ENCODE measurements around the gene TEX35. TPM values are rescaled to one million over a fixed set of nuclear protein-coding genes. Genes with fewer than 3 reads are reported as not detected.

Gene TEX35
- total and polyA plus RNA-seq, 4 donors: not detected

DNA sequence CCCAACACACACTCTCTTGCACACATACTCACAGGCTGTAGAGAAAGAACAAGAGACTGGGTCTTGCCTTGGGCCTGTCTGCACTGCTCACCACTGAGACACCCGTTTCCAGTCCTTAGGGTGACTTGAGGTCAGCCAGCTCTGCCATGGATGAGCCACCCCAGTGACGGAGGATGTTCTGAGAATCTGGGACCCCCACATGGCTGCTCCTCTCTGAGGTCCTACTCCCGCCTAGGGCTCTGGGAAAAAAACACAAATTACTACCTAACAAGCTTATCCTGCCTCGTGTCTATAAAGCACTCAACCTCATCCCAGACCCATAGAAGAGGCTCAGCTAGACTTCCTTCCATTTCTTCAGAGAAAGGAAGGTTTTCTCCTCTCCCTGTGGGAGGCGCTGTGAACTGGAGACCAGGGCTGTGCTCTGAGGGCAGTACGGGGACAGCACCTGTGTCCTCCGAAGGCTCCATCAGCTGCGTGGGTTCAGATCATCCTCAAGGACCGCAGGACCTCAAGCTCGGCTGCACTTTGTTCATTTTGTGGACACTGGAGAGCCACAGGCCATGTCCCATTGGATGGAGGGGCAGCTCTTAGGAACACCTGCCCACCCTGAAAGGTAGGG is 11.9 kb upstream of the TEX35 start:
- TF ChIP-seq, protein P1, sequence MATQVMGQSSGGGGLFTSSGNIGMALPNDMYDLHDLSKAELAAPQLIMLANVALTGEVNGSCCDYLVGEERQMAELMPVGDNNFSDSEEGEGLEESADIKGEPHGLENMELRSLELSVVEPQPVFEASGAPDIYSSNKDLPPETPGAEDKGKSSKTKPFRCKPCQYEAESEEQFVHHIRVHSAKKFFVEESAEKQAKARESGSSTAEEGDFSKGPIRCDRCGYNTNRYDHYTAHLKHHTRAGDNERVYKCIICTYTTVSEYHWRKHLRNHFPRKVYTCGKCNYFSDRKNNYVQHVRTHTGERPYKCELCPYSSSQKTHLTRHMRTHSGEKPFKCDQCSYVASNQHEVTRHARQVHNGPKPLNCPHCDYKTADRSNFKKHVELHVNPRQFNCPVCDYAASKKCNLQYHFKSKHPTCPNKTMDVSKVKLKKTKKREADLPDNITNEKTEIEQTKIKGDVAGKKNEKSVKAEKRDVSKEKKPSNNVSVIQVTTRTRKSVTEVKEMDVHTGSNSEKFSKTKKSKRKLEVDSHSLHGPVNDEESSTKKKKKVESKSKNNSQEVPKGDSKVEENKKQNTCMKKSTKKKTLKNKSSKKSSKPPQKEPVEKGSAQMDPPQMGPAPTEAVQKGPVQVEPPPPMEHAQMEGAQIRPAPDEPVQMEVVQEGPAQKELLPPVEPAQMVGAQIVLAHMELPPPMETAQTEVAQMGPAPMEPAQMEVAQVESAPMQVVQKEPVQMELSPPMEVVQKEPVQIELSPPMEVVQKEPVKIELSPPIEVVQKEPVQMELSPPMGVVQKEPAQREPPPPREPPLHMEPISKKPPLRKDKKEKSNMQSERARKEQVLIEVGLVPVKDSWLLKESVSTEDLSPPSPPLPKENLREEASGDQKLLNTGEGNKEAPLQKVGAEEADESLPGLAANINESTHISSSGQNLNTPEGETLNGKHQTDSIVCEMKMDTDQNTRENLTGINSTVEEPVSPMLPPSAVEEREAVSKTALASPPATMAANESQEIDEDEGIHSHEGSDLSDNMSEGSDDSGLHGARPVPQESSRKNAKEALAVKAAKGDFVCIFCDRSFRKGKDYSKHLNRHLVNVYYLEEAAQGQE (IDR thresholded peaks at IDR 0.05): no peak
- TF ChIP-seq RAD21 (IDR thresholded peaks at IDR 0.05) (no peak), NR2F2 (IDR thresholded peaks at IDR 0.05) (no peak), HNF4A (conservative IDR thresholded peaks at IDR 0.05) (no peak), GABPA (IDR thresholded peaks at IDR 0.05 in 1 of 2, conservative IDR thresholded peaks at IDR 0.05 in 1 of 2) (no peak), SP1 (IDR thresholded peaks at IDR 0.05) (no peak), RXRA (IDR thresholded peaks at IDR 0.05) (no peak), EGR1 (IDR thresholded peaks at IDR 0.05; ENCODE audit: low read depth in 2 of 2) (no peak), YY1 (IDR thresholded peaks at IDR 0.05) (no peak), TAF1 (conservative IDR thresholded peaks at IDR 0.05) (no peak), FOXA1 (IDR thresholded peaks at IDR 0.05) (no peak), HNF4G (IDR thresholded peaks at IDR 0.05) (no peak)
- TF ChIP-seq, protein P2, sequence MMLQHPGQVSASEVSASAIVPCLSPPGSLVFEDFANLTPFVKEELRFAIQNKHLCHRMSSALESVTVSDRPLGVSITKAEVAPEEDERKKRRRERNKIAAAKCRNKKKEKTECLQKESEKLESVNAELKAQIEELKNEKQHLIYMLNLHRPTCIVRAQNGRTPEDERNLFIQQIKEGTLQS (IDR thresholded peaks at IDR 0.05): no peak
- whole genome bisulfite sequencing: 91% methylated on average over 10 of the region's 10 CpGs
- Histone ChIP-seq H3K36me3 (ENCODE audit: control insufficient read depth in 4 of 4, insufficient read depth in 3 of 4, low read depth in 1 of 4, low read length in 3 of 4) (no peaks in the 10 kb centered on the region), H3K4me1 (ENCODE audit: control insufficient read depth in 4 of 4, insufficient read depth in 4 of 4, low read length in 3 of 4) (no peaks in the 10 kb centered on the region), H3K9me3 (ENCODE audit: control insufficient read depth in 4 of 4, low read length in 3 of 4) (no peaks in the 10 kb centered on the region), H3K27me3 (ENCODE audit: control insufficient read depth in 4 of 4, insufficient read depth in 4 of 4, low read length in 3 of 4) (no peaks in the 10 kb centered on the region), H3K9ac (ENCODE audit: low read depth in 1 of 2, low read length in 2 of 2) (no peak overlapping the region), H3K27ac (ENCODE audit: low read depth in 1 of 2, low read length in 2 of 2) (no peak overlapping the region), H3K4me3 (ENCODE audit: low read depth in 1 of 3, low read length in 3 of 3) (no peak overlapping the region)
- DNase-seq (ENCODE audit: low spot score): no peak

DNA sequence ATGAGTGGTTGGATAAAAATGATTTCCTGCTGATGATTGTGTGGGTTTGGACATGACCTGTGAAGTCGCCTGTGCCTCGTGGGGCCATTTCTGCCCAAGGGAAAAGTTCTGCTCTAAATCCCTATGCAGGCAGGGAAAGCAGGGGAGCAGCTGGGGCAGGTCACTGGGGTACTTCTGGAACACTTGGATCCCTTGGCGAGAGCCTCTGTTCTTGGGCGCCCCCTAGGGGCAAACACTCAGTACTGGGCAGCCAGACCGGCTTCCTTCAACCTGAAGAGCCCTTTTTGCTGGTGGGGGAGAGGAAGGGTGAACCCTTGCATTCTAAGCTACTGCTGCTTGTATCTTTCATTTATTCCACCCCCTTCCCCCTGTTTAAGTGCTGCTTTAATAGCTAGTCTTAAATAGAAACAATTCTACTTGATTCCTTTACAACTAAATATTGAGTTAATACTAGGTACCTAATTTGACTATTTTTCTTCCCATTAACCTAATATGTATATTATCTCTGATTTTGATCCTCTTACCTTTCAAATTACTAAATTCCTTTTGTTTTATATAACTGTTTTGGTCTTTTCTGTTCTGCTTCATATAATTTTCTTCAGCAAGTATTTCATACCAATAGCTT is 11.1 kb upstream of the TEX35 start:
- 25% methylated on average over 5 of the region's 5 CpGs for WGBS
- Histone ChIP-seq H3K4me3 (ENCODE audit: low read depth in 1 of 3, low read length in 3 of 3) (no peak overlapping the region), H3K36me3 (ENCODE audit: control insufficient read depth in 4 of 4, insufficient read depth in 3 of 4, low read depth in 1 of 4, low read length in 3 of 4) (no peaks in the 10 kb centered on the region), H3K27ac (ENCODE audit: low read depth in 1 of 2, low read length in 2 of 2) (no peak overlapping the region), H3K9me3 (ENCODE audit: control insufficient read depth in 4 of 4, low read length in 3 of 4) (no peaks in the 10 kb centered on the region), H3K4me1 (ENCODE audit: control insufficient read depth in 4 of 4, insufficient read depth in 4 of 4, low read length in 3 of 4) (no peaks in the 10 kb centered on the region), H3K27me3 (ENCODE audit: control insufficient read depth in 4 of 4, insufficient read depth in 4 of 4, low read length in 3 of 4) (no peaks in the 10 kb centered on the region), H3K9ac (ENCODE audit: low read depth in 1 of 2, low read length in 2 of 2) (no peak overlapping the region)
- peak; percentile 81 for DNase-seq (ENCODE audit: low spot score)
- TF ChIP-seq, protein P3, sequence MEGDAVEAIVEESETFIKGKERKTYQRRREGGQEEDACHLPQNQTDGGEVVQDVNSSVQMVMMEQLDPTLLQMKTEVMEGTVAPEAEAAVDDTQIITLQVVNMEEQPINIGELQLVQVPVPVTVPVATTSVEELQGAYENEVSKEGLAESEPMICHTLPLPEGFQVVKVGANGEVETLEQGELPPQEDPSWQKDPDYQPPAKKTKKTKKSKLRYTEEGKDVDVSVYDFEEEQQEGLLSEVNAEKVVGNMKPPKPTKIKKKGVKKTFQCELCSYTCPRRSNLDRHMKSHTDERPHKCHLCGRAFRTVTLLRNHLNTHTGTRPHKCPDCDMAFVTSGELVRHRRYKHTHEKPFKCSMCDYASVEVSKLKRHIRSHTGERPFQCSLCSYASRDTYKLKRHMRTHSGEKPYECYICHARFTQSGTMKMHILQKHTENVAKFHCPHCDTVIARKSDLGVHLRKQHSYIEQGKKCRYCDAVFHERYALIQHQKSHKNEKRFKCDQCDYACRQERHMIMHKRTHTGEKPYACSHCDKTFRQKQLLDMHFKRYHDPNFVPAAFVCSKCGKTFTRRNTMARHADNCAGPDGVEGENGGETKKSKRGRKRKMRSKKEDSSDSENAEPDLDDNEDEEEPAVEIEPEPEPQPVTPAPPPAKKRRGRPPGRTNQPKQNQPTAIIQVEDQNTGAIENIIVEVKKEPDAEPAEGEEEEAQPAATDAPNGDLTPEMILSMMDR (IDR thresholded peaks at IDR 0.05; ENCODE audit: low read depth, low read length, missing input control): peak; percentile 79
- TF ChIP-seq SP1 (IDR thresholded peaks at IDR 0.05) (no peak), RAD21 (IDR thresholded peaks at IDR 0.05) (peak; percentile 69 to 81), EGR1 (IDR thresholded peaks at IDR 0.05; ENCODE audit: low read depth in 2 of 2) (no peak)
